GM21619 (cell line): ENCODE results near the gene NQO2.
"Not testable (repeated sequence)": the region's sequence is repeated elsewhere in the genome, so short reads cannot be mapped to it uniquely, and the experiment has no call there.

Experiments
- ATAC-seq: cut with Tn5 transposase; IDR thresholded peaks from one replicate; pipeline ENCODE4 v1.9.1; 2021; ENCODE audit not compliant: unreplicated experiment

Gene NQO2

GRCh38 chr6:3011592-3011991 is 11.9 kb downstream of the NQO2 start:
- no peak for ATAC-seq

- ATAC-seq: no peak
Observed at GRCh38 chr6:3013486-3013885, 13.8 kb downstream of the NQO2 start.

GRCh38 chr6:3013901-3014674 is 14.4 kb downstream of the NQO2 start:
- no peak for ATAC-seq

GRCh38 chr6:3014675-3015066 is 15.0 kb downstream of the NQO2 start:
- ATAC-seq: no peak

- no peak for ATAC-seq
Observed at GRCh38 chr6:3015144-3015543, 15.4 kb downstream of the NQO2 start.

DNA sequence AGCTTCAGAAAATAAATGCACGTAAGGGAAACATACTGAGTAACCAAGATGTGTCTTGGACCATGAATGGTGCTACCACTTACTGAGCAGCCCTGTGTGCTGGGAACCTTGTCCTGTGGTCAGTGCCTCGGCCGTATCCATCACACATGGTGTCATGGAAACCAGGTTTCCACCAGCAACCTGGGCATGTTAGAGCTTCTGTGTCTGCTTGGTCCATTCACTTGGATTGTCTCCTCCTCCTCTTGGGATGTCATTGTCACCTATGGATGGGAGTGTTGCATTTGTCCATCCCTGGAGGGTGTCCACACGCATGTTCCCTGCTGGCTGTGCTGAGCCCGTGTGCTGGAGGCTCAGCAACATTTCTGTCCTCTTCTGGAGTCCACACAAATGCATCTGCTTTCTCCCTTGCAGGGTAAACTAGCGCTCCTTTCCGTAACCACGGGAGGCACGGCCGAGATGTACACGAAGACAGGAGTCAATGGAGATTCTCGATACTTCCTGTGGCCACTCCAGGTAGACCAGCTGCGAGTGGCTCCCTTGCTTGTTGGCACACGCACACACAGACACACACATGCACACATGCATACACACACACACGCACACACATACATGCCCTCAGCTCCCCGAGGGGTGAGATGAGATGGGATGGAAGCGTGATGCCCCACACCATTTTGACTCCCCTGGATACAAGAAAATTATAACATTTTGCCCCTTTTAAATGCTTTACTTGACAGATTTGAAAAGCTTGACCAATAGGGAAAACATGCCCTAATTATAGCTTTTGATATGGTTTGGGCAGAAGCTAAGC is 17.0 kb downstream of the NQO2 start:
- ATAC-seq: no peak

DNA sequence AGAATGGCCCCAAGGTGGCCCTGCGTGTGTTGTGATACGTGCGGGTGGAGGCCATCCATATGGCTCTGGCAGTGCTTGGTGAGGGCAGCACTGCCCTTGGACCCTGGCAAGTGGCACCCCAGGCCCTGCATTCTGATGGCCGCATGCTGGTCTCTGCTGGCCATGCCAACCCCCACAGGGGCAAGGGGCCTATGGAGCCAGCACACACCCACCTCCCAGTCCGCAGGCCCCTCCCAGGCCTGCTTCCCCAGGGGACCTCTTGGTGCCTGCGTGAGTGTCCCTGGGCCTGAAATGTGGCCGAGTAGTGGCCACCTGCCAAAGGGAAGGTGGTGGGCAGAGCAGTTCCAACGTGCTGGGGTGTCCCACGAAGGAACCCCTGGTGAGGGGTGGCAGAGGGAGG is 17.6 kb downstream of the NQO2 start:
- no peak for ATAC-seq

DNA sequence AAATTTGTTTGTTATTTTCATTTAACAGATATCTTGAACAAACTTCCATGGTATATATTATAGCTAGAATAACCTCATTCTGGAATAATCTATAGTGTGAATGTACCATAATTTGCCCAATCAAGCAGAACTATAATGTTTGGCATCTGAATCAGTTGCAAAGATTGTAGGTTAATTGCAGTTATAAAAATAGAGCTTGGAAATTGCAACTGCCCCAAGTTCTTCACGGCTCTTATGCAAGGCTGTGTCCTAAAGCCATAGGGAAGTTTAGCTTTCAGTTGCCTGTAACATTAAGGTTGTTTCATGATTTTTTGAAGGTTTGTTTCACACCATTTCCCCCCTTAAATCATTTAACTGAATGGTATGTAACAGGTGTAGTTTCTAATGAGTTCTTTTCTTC is 19.4 kb downstream of the NQO2 start:
- ATAC-seq: no peak

GRCh38 chr6:3019749-3020320 is 20.1 kb downstream of the NQO2 start:
- no peak for ATAC-seq

DNA sequence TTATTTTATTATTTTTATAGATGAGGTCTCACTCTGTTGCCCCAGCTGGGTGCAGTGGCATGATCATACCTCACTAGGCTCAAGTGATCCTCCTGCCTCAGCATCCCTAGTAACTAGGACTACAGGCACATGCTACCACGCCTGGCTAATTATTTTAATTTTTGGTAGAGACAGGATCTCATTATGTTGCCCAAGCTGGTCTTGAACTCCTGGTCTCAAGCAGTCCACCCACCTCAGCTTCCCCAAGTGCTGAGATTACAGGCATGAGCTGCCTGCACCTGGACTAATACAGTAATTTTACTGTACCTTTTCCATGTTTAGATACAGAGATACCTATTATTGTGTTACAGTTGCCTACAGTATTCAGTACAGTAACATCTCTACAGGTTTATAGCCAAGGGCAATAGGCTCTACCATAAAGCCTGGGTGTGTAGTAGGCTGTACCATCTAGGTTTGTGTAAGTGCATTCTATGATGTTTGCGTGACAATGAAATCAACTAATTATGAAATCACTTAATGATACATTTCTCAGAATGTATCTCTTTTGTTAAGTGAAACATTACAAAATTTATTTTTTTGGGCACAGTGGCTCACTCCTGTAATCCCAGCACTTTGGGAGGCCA is 21.4 kb downstream of the NQO2 start:
- ATAC-seq: not testable (repeated sequence)

DNA sequence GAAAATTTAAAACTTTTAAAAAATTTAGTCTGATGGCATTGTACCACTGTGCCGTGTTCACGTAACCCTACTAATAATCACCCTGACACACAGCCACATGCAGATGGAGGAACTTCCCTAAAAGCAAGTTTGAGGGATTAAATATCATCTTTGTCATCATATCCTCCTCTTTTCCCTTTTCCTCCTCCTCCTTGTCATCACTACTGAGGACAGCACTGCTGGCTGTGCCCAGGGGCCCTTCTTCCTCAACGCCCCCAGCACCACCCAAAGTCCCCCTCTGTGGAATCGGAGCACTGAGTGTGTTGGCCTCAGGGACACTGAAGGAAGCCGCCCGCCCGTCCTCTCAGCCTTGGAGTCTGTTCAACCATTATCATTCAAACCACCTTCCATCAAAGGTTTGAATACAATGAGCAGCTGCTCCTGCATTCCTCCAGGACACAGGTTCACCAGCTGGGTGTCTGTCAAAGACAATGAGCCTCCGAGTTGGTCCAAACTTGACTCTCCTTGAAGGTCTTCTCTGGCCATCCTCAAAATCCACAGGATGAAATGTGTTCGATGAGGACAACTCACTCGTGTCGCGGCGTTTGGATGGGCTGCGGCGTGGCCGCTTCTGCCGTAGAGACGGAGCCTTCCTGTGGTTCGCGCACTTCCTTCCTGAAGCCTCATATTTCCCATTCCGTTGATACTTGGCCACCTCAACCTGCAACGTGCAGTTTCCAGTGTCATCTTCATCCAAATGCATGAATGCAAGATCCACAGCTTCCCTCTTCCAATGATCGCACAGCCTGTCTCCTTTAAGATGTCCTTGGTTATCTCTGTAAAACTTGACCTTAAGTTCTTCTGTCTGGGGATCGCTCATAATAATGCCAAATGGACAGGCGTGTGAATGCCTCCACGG is 23.3 kb downstream of the NQO2 start:
- no peak for ATAC-seq

GRCh38 chr6:3023663-3024483 is 24.2 kb downstream of the NQO2 start:
- peak; percentile 79 for ATAC-seq

- ATAC-seq: peak; percentile 80
Observed at GRCh38 chr6:3026791-3027626, 27.3 kb downstream of the NQO2 start.

DNA sequence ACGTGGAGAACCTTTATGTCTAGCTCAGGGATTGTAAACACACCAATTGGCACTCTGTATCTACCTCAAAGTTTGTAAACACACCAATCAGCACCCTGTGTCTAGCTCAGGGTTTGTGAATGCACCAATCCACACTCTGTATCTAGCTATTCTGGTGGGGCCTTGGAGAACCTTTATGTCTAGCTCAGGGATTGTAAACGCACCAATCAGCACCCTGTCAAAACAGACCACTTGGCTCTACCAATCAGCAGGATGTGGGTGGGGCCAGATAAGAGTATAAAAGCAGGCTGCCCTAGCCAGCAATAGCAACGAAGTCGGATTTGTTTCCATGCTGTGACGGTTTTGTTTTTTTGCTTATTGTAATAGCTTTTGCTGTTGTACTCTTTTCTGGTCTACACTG is 28.5 kb downstream of the NQO2 start:
- not testable (repeated sequence) for ATAC-seq

DNA sequence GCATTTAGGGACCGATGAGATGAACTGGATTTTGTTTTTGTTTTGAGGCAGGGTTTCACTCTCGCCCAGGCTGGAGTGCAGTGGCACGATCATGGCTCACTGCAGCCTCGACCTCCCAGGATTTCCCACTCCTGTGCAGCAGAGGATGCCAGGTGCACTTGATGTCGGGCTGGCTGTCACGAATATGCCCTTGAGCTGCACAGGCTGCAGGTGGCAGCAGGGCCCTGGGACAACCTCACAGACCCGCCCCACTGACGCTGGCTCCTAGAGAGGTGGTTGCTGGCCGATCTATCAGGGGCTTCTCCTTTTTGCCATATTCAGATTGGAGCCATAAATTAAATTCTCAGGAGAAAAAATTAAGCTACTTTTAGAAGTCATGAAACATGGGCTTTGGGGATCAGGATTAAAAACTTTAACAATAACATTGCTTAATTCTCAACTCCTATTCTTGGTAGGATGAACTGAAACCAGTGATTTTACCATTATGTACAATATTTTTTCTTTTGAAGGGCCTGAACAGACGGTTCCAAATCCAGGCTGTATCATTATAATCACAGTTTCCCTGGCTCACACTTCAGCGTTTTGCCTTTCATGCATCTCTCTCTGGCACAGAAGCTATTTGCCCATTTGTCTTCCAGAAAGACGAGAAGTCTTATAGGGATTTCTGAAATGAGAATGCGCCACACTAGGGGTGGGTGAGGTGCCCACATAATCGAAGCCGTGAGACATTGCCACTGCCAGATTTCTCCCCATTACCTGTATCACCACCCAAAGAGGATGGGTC is 32.4 kb downstream of the NQO2 start:
- ATAC-seq: no peak

GRCh38 chr6:3032986-3033385 is 33.3 kb downstream of the NQO2 start:
- no peak for ATAC-seq

- no peak for ATAC-seq
Observed at GRCh38 chr6:3033652-3034051, 34.0 kb downstream of the NQO2 start.

DNA sequence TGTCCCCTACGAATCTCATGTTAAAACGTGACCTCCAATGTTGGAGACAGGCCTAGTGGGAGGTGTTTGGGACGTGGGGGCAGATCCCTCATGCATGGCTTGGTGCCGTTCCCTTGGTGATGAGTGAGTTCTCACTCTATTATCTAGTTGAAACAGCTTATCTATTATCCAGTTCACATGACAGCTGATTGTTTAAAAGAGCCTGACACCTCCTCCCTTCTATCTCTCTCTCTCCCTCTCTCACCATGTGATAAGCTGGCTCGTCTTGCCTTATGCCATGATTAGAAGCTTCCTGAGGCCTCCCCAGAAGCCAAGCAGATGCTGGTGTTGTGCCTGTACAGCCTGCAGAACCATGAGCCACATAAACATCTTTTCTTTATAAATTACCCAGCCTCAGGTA is 35.7 kb downstream of the NQO2 start:
- ATAC-seq: no peak
